OCI-LY1 (cell line): ENCODE measurements around the gene LMNA.

Experiments used
- H2AFZ ChIP-seq: fragments of 200-600 bp; sonication (generic), shearing (Covaris generic); 2 replicates; pipeline ENCODE4 v1.6.0; 2014; ENCODE audit warnings: antibody characterized with exemption, mild to moderate bottlenecking, low read length
- H3F3A ChIP-seq: fragments of 200-600 bp; sonication (generic), shearing (Covaris generic); 2 replicates; pipeline ENCODE4 v1.6.0; 2014; ENCODE audit warnings: mild to moderate bottlenecking, antibody characterized with exemption, low read length, moderate library complexity; ENCODE audit not compliant: insufficient read depth
- H3K27ac ChIP-seq: fragments of 200-600 bp; sonication (generic); 2 replicates; pipeline ENCODE4 v1.5.1; 2014; ENCODE audit warnings: low read length, mixed run types, mild to moderate bottlenecking, low read depth; ENCODE audit not compliant: poor library complexity, severe bottlenecking
- H3K27me3 ChIP-seq: fragments of 200-600 bp; sonication (generic); 2 replicates; pipeline ENCODE4 v1.6.0; 2014; ENCODE audit warnings: antibody characterized with exemption, mild to moderate bottlenecking, low read length, moderate library complexity; ENCODE audit not compliant: insufficient read depth
- H3K36me3 ChIP-seq: fragments of 200-600 bp; sonication (generic); 2 replicates; pipeline ENCODE4 v1.6.1; 2014; ENCODE audit warnings: mild to moderate bottlenecking, antibody characterized with exemption, low read length, moderate library complexity, mixed read lengths; ENCODE audit not compliant: insufficient read depth
- H3K4me1 ChIP-seq: fragments of 200-600 bp; sonication (generic); 2 replicates; pipeline ENCODE4 v1.5.1; 2014; ENCODE audit warnings: mild to moderate bottlenecking, low read length, moderate library complexity; ENCODE audit not compliant: insufficient read depth, severe bottlenecking
- H3K4me2 ChIP-seq: fragments of 200-600 bp; sonication (generic), shearing (Covaris generic); 2 replicates; pipeline ENCODE4 v1.6.1; 2014; ENCODE audit warnings: low read length
- H3K4me3 ChIP-seq: fragments of 200-600 bp; sonication (generic); 2 replicates; pipeline ENCODE4 v1.5.1; 2014; ENCODE audit warnings: low read length, low read depth, mild to moderate bottlenecking, mixed read lengths; ENCODE audit not compliant: poor library complexity, severe bottlenecking
- H3K79me2 ChIP-seq: fragments of 200-600 bp; shearing (Covaris generic); 2 replicates; pipeline ENCODE4 v1.6.1; 2016; ENCODE audit warnings: mixed run types, low read length, mixed read lengths; ENCODE audit not compliant: insufficient read depth
- H3K9ac ChIP-seq: fragments of 200-600 bp; sonication (generic), shearing (Covaris generic); 2 replicates; pipeline ENCODE4 v1.6.1; 2014; ENCODE audit warnings: mild to moderate bottlenecking, low read length, mixed read lengths
- H3K9me2 ChIP-seq: fragments of 200-600 bp; sonication (generic), shearing (Covaris generic); 2 replicates; pipeline ENCODE4 v1.6.1; 2014; ENCODE audit warnings: low read depth, mild to moderate bottlenecking, low read length, mixed read lengths
- H3K9me3 ChIP-seq: fragments of 200-600 bp; shearing (Covaris generic); 2 replicates; pipeline ENCODE4 v1.6.1; 2014; ENCODE audit warnings: low read length, mixed read lengths
- H4K20me1 ChIP-seq: fragments of 200-600 bp; sonication (generic), shearing (Covaris generic); 2 replicates; pipeline ENCODE4 v1.6.0; 2016; ENCODE audit warnings: mild to moderate bottlenecking, low read length; ENCODE audit not compliant: insufficient read depth
- EZH2 ChIP-seq: fragments of 200-600 bp; sonication (generic), shearing (Covaris generic); IDR thresholded peaks from 2 replicates; pipeline ENCODE4 v1.8.0; 2017; ENCODE audit warnings: borderline replicate concordance, mixed run types, mild to moderate bottlenecking, antibody characterized with exemption, low read length, moderate library complexity, mixed read lengths
- TF ChIP-seq, protein P1 (sequence below): fragments of 200-600 bp; sonication (generic), shearing (Covaris generic); IDR thresholded peaks from 2 replicates; pipeline ENCODE4 v1.5.1; 2017; ENCODE audit warnings: mild to moderate bottlenecking, antibody characterized with exemption, low read length, moderate library complexity, mixed read lengths

Gene LMNA

DNA sequence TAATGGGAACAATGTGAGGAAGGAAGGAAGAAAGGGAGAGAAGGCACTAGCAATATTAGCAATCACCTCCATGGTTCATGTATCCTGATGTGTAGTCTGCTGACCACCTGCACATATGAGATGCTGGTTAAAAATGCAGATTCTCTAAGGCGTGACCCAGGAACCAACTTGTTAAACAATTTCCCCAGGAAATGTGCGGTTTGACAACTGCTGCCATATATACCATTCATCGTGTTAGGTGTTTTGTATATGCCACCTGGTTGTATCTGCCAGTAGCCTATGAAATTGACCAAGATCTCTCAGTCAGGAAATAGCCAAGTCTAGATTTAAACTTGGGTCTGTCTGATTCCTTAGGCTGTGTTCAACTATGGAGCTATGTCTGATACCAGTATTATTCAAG lies 43.0 kb downstream of the LMNA start:
- Histone ChIP-seq H3K79me2 (no peaks in the 10 kb centered on the region), H3K9me3 (no peaks in the 10 kb centered on the region), H3K9ac (peak overlapping the region; percentile 30; the same call in 1 of the 2 replicates), H3K36me3 (peaks cover 26% of the 10 kb centered on the region; the same call in 1 of the 2 replicates), H4K20me1 (no peaks in the 10 kb centered on the region), H3F3A (no peaks in the 10 kb centered on the region), H3K4me3 (peak overlapping the region; percentile 31), H3K4me1 (peaks cover 82% of the 10 kb centered on the region), H3K9me2 (no peaks in the 10 kb centered on the region), H3K27ac (peak overlapping the region; percentile 93), H3K4me2 (peak overlapping the region; percentile 55), H2AFZ (no peak overlapping the region), H3K27me3 (no peaks in the 10 kb centered on the region)
- TF ChIP-seq, protein P1, sequence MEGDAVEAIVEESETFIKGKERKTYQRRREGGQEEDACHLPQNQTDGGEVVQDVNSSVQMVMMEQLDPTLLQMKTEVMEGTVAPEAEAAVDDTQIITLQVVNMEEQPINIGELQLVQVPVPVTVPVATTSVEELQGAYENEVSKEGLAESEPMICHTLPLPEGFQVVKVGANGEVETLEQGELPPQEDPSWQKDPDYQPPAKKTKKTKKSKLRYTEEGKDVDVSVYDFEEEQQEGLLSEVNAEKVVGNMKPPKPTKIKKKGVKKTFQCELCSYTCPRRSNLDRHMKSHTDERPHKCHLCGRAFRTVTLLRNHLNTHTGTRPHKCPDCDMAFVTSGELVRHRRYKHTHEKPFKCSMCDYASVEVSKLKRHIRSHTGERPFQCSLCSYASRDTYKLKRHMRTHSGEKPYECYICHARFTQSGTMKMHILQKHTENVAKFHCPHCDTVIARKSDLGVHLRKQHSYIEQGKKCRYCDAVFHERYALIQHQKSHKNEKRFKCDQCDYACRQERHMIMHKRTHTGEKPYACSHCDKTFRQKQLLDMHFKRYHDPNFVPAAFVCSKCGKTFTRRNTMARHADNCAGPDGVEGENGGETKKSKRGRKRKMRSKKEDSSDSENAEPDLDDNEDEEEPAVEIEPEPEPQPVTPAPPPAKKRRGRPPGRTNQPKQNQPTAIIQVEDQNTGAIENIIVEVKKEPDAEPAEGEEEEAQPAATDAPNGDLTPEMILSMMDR: no peak
- no peak for TF ChIP-seq EZH2

DNA sequence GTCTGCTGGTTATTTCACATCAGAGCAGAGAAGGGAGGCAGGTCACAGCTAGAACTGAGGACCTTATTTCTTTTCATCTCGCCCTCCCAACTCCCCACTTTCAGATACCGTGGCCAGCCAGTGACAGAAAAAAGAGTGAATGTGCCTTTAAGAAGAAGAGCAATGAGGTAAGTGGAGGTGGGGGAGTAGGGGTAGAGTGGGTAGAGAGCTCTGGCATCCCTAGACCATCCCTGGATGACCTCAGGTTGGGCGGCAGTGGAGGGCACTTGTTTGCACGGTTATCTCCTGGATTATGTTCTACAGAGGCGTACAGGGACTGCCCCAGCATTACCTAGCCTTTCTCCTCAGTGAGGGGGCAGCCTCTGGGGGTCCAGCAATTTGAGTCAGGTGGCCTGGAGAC lies 43.5 kb downstream of the LMNA start:
- Histone ChIP-seq H3K9ac (peak overlapping the region; percentile 30; the same call in 1 of the 2 replicates), H3K4me2 (peak overlapping the region; percentile 55), H3K27ac (peak overlapping the region; percentile 93), H3K27me3 (no peaks in the 10 kb centered on the region), H3K36me3 (peaks cover 31% of the 10 kb centered on the region; the same call in 1 of the 2 replicates), H4K20me1 (no peaks in the 10 kb centered on the region), H3K4me3 (peak overlapping the region; percentile 31), H3K9me3 (no peaks in the 10 kb centered on the region), H2AFZ (no peak overlapping the region), H3K9me2 (no peaks in the 10 kb centered on the region), H3K79me2 (no peaks in the 10 kb centered on the region), H3K4me1 (peaks cover 78% of the 10 kb centered on the region), H3F3A (no peaks in the 10 kb centered on the region)
- no peak for TF ChIP-seq EZH2
- TF ChIP-seq, protein P1: no peak

DNA sequence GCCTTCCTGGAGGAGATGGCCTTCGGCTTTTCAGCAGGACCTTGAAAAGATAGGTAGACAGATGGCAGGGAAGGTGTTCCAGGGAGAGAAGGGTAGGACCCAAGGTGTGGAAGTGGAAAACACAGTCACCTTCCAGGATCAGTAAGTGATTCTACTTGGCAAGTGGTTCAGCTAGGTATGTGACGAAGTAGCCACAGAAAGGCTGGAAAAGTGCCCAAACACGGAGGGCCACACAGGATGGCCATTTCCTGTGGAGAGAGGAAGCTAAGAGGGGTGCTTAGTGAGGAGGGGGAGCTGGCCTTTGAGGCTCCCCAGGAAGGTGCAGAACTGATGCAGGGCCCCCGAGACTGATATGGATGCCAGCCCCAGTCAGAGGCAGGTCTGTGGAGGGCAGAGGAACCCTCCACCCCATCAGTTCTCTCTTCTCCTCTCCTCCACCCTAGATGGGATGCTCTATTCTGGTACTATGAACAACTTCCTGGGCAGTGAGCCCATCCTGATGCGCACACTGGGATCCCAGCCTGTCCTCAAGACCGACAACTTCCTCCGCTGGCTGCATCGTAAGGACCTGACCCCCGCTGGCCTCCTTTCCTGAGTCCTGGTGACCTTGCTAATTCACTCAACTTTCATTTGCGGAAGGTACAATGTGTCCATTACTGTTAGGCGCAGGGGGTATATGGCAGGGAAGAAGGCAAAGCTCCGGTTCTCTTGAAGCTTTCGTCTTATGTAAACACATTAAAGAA lies 45.7 kb downstream of the LMNA start:
- peak overlapping the region; percentile 42 for H3K4me3 ChIP-seq
- no peak for TF ChIP-seq EZH2
- TF ChIP-seq, protein P1: no peak
- H3K9me3 ChIP-seq: no peaks in the 10 kb centered on the region
- H3K9me2 ChIP-seq: no peaks in the 10 kb centered on the region
- no peaks in the 10 kb centered on the region for H4K20me1 ChIP-seq
- no peak overlapping the region for H2AFZ ChIP-seq
- no peaks in the 10 kb centered on the region for H3K27me3 ChIP-seq
- H3K27ac ChIP-seq: no peak overlapping the region
- H3K9ac ChIP-seq: no peak overlapping the region
- peak overlapping the region; percentile 59; the same call in 1 of the 2 replicates for H3K4me2 ChIP-seq
- no peaks in the 10 kb centered on the region for H3K79me2 ChIP-seq
- H3K36me3 ChIP-seq: peaks cover 48% of the 10 kb centered on the region
- no peaks in the 10 kb centered on the region for H3F3A ChIP-seq
- peaks cover 56% of the 10 kb centered on the region for H3K4me1 ChIP-seq
